GF-D8 (cell line): Measurements from ENCODE around the gene DUSP1.
"Not testable (repeated sequence)": the region's sequence is repeated elsewhere in the genome, so short reads cannot be mapped to it uniquely, and the experiment has no call there.

ENCODE experiments used
- DNase-seq: peaks from one replicate; lab custom pipeline; 2025; lab: John Stamatoyannopoulos, UW

Gene DUSP1, protein sequence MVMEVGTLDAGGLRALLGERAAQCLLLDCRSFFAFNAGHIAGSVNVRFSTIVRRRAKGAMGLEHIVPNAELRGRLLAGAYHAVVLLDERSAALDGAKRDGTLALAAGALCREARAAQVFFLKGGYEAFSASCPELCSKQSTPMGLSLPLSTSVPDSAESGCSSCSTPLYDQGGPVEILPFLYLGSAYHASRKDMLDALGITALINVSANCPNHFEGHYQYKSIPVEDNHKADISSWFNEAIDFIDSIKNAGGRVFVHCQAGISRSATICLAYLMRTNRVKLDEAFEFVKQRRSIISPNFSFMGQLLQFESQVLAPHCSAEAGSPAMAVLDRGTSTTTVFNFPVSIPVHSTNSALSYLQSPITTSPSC

DNA sequence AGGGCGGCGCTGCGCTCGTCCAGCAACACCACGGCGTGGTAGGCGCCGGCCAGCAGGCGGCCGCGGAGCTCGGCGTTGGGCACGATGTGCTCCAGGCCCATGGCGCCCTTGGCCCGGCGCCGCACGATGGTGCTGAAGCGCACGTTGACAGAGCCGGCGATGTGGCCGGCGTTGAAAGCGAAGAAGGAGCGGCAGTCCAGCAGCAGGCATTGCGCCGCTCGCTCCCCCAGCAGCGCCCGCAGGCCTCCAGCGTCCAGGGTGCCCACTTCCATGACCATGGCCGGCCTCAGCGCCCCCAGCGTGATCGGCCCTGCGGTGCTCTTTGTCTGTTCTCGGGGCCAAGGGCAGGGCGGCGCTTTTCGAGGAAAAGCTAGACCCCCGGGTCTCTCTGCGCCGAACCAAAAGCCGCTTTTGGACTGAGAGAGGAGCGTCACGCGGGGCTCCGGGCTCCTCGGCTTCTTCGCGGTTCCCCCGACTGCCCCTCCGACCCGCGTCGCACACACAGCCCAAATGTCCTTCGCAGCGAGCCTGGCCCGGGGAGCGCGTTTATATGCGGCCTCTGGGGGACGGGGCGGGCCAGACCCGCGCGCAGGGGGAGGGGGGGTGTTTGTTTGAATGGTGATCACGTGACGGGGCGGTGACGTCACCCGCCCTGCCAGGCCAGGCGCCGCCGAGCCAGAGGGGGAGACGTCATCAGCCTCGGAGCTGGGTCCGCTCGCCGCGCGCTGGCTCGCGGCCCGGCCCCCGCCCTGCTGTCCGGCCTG is at the start of gene DUSP1:
TSS of gene DUSP1 (minus strand) at position 521 of the 764 bp plus-strand sequence. CDS start at position 278, 243 bp downstream.
- DNase-seq, result peak; percentile 75

DNA sequence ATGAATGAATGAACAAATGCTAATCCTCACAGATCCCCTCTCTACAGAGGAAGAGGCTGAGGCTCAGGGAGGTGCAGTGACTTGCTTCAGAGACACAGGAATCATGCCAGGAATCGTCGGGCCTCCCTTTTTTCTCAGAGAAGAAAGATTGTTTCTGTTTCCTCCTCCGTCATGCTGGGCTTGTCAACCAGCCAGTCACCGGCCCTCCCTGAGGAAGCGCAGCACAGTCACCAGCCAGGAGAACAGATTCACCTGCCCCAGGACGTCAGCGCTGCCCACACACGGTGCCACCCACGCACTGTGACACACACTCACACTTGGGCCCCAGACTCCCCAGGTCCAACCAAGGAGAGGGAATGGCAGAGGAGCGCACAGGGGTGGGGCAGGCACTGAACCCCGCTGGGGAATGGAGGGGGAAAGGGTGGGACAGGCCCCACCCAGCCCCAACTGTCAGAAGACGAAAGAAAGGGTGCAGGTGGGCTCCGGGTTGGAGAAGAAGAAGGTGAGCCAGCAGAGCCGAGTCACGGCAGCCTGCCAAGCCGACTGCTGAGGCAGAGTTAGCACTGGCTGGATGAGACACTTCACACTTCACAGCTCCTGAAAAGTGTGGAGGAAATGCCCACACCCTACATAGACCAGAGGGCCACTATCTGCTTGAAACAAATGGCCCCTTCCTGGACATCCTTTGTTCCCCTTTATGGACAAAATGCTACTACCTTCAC is 49.2 kb upstream of the DUSP1 start:
- no peak for DNase-seq

DNA sequence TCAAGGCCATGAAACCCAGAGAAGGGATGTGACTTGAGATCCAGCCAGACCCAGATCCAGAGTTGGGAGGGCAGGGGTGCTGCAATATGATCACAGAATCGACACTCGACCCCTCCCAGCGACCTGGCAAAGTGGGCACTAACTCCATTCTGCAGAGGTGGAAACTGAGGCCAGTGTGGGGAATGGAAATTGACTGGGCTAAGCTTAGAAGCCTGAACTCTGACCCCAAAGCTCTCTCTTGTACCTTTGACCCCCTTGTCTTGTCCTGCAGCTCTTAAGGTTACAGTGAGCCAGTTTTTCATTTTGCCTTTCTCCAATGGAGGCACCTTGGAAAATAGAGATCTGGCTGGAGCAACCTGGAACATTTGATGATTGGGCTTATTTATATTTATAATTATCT is 48.6 kb upstream of the DUSP1 start:
- no peak for DNase-seq

DNA sequence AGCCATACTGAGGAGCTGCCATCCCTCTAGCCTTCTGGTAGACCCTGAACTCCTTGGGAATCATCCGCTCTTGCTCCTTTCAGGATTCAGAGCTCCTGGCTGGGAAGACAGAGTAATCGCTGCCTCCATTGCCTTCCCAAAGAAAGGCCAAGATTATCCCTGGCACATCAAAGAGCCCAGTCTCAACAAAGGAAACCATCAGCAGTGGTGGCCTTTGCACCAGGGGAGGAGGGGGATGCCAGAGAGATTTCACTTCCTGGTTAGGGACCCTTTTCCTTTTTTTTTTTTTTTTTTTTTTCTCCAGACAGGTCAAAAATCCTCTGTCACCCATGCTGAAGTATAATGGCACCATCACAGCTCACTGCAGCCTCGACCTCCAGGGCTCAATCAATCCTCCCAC is 47.1 kb upstream of the DUSP1 start:
- DNase-seq, result no peak

DNA sequence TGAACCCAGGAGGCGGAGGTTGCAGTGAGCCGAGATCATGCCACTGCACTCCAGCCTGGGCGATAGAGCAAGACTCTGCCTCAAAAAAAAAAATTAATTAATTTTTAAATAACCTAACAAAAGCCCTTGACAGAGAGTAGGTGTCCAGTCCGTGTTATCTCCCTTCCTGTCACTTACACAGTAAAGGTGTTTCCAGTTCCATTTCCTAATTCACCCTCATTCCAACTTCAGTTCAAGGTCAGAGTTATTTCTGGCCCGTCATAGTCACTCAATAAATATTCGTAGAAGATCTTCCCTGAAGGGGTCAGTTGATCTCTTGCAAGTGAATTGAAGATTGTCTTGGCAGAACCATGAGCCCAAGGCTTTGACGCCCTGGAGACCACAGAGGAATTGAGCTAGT is 46.7 kb upstream of the DUSP1 start:
- DNase-seq, result no peak

DNA sequence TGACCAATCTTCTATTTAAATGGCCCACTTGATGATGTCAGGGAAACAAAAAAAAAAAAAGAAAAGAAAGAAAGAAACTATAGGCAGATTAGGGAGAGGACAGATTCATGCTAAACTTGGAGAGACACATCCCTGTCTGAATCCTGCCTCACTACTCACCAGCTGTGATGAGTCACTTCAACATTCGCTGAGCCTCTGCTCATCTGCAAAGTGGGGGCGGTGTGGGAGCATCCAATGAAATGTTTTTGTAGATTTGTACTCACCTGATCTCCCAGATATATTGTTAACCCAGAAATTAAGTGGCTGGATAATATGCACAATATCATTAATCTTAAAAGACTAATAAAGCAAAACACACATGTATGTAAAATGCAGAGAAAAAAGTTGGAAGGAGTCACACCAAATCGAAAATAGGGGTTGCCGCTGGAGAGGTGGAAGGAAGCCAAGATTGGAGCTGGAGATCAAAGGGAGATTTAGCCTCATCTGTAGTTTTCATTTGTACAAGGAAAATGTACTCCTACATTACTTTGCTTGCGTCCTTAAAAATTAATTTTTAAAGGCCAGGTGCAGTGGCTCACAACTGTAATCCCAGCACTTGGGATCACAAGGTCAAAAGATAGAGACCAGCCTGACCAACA is 46.0 kb upstream of the DUSP1 start:
- no peak for DNase-seq

DNA sequence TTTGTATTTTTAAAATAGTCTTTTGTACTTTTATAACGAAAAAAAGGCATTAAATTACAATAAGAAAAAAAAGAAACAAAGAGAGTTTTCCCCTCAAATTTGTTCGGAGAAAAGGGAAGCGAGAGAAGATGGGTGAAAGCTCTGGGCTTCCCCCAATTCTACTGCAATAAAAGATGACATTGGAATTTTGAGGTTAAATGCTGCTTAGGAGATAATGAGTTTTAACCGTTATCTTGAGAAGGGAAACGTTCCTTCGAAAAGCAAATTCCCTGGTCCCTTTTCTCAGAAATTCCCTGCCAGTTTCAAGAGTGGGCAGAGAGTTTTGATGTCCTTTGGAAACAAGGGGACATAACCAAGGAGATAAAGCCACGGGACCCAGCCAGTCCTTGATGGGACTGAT is 44.6 kb upstream of the DUSP1 start:
- DNase-seq, result no peak

DNA sequence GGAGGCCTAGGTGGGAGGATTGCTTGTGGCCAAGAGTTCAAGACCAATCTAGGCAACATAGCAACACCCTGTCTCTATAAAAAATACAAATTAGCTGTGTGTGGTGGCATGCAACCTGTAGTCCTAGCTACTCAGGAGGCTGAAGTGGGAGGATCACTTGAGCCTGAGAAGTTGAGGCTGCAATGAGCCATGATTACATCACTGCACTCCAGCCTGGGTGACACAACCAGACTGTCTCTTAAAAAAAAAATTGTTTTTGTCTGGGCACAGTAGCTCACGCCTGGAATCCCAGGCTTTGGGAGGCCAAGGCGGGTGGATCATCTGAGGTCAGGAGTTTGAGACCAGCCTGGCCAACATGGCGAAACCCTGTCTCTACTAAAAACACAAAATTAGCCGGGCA is 40.0 kb upstream of the DUSP1 start:
- not testable (repeated sequence) for DNase-seq

DNA sequence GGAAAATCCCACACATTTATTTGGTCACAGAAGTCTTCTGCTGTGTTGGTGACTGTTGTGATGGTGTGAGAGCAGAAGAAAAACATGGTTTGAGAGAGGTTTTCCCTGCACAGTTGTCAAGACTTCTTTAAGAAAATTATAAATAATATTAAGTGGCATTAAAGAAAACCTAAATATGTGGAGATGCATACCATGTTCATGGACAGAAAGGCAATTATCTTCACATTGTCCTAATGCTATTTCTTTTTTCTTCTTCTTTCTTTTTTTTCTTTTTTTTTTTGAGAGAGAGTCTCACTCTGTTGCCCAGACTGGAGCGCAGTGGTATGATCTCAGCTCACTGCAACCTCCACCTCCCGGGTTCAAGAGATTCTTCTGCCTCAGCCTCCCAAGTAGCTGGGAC is 38.8 kb upstream of the DUSP1 start:
- DNase-seq, result no peak

DNA sequence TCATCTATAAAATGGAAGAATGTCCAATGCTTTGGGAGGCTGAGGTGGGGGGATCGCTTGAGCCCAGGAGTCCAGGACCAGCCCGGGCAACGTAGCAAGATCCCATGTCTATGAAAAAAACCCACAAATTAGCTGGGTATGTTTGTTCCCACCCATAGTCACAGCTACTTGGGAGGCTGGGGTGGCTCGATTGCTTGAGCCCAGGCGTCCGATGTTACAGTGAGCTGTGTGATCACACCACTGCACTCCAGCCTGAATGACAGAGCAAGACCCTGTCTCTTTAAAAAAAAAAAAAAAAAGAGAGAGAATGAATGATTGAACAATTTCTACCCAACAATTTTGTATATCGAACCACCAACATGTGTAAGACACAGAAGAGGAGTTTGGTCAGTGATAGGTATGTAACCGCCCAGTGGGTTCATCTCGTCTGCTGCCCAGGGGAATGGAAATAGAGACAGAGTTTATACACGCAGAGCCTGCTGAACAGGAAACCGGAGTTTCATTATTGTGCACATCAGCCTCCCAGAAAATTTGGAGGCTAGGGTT is 36.8 kb upstream of the DUSP1 start:
- DNase-seq, result no peak

DNA sequence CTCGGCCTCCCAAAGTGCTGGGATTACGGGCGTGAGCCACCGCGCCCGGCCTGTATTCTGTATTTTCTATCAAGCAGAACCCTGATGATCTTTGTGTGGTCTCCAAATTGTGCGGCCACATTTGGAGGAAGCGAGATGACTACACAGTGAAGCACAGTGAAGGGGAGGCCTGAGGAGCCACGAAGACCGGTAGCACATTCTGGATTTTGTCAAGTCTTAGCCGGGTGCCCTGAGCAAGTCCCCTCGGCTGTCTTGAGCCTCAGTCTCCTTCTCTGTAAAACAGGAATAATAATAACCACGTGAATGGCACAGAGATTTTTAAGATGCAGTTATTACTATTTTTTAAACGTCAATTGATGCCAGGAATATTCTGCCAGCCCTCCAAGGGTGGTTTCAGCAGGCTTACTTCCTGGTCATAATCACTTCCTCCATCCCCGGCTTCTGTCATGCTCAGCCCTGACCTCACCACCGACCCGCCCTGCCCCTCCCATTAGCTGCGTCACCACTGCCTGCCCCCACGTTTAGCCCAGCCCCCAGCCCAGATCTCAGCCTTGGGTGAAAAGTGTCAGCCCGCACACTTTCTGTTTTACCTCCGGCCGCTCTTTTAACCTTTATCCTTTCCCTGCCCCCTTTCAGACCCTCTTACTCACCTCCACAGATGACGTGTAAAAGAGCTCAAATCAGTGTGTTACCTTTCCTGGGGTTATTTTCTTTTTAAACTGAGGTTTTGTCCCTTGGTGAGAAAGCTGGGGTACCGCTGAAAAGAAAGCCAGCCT is 36.1 kb upstream of the DUSP1 start:
- peak; percentile 58 for DNase-seq

DNA sequence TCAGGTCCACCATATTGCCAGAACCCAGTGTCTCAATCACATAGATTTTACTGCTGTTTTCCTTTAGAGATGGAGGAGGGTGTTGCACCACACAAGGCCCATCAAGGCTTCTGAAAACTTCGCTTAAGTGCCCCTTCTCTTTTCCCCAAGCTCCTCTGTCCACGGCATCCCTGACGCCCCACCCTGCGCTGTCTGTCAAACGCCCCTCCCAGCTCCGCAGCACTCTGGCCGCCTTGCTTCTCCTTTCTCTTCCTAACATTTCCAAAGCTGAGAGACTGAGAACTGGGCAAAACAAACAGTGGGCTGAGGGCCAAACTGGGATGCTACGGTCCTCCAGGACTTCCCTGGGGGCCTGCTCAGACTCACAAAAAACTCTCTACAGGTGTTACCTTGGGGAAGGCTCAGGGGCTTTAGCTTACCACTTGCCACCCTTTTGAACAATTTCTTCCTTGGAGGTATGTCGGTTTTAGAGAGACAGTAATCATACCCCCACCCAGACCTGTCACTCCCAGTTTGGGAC is 34.8 kb upstream of the DUSP1 start:
- no peak for DNase-seq

DNA sequence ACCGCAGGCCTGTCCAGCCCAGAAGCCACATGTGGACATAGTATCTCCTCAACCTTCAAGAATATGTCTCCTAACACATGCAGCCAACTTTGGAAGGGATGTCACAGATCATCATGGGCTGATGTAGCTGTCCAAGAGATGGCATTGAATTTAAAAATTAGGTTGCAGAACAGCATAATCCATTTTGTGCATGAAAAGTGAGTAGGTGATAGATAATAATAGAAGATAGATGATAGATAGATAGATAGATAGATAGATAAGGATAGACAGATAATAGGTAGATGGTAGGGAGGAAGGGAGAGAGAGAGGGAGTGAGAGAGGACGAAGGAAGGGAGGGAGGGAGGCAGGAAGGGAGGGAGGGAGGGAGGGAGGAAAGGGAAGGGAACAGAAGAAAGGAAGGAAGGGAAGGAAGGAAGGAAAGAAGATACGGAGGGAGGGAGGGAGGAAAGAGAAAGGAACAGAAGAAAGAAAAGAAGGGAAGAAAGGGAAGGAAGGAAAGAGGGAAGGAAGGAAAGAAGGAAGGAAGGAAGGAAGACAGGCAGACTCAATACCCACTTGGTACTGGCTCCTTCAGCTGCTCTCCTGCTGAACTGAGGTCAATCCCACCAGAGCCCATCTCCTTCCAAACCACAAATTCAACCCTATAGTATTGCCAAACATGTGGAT is 34.2 kb upstream of the DUSP1 start:
- no peak for DNase-seq

DNA sequence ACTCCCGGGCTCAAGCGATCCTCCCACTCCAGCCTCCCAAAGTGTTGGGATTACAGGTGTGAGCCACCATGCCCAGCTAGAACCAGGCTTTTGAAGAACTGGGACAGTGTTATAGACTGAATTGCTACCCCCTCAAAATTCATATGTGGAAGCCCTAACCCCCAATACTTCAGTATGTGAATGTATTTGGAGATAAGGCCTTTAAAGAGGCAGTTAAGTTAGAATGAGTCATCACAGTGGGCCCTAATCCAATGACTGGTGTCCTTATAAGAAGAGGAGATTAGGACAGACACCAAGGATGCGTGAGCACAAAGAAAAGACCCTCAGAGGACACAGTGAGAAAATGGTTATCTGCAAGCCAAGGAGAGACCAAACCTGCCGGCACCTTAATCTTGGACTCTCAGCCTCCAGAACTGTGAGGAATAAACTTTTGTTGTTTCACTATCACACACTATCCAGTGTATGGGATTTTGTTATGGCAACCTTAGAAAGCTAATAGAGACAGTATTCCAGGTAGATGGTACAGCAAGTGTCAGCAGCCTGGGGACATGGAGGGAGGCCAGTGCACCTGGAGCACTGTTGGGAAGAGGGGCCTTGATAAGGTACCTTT is 31.7 kb upstream of the DUSP1 start:
- no peak for DNase-seq

DNA sequence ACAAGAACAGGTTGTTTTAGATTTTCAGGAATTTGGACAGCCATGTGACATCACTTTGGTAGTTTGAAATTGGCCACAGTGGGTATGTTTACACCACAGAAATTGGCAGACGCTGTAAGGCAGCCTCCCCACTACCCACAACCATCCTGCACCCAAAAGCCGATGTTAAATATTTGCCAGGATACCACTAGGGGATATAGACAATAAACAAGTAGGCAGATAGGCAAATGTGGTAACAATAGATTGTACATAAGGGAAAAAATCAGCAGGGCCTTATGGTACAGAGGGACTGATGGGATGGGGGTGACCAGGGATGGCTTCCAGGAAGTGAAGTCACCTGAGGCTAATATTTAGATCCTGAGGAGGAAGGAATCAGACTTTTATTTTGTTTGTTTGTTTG is 31.1 kb upstream of the DUSP1 start:
- DNase-seq, result no peak

DNA sequence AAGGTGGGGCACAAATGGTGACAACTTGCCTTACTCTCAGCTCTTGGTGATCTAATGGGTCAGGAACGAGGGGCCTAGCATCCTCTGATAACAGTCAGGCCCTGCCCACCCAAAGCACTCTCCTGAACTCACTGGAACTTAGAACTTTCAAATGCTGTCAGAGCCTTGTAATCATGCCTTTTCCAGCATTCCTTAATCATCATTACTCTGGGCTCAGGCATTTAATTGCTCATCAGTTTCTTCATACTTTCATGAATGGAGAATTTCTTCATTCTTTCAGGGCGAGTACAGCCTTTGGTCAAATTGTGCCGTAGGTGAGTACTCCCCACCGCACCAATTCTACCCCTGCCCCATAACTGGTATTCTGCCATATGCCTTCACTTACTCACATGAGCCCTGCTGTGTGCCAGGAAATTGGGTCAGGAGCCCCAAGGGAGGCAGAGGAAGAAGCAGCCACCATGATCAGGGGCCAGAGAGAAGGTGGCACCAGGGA is 30.2 kb upstream of the DUSP1 start:
- no peak for DNase-seq

DNA sequence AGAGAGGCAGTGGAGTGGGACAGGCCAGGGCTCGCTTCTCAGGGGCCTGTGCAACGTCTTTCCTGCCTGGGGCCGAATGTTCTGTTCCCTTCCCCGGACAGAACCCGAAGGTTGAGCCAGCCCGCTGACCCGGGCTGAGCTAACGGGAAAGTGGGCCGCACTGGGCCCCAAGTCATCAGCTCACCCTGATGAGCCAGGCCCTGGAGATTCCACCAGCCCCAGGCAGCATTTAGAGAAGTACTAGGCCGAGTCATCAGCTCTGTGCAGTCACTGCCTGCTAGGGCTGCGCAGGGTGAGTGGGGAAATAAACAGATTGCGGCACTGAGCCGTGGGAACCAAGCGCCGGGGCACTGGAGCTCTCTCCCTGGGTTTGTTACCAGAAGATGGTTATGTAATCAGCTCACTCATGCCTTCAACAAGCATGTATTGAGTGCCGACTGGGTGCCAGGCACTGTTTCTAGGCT is 29.1 kb upstream of the DUSP1 start:
- peak; percentile 87 for DNase-seq

DNA sequence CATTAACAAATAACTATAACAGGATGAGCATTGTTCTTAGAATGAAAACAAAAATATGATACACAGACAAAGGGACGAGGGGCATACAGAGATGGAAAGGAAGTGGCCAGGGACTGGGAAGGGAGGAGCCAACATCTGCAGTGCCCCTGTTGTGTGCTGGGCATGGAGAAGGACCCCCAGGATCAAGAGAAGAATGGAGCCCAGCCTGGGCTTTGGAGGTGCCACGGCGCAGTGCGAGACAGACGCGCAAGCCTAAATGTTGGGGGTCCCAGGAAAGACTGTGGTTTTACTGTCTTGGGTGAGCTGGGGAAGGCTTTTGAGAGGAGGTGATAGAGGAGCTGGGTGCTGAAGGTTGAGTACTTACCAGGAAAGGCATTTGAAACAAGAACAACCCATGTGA is 28.4 kb upstream of the DUSP1 start:
- no peak for DNase-seq

DNA sequence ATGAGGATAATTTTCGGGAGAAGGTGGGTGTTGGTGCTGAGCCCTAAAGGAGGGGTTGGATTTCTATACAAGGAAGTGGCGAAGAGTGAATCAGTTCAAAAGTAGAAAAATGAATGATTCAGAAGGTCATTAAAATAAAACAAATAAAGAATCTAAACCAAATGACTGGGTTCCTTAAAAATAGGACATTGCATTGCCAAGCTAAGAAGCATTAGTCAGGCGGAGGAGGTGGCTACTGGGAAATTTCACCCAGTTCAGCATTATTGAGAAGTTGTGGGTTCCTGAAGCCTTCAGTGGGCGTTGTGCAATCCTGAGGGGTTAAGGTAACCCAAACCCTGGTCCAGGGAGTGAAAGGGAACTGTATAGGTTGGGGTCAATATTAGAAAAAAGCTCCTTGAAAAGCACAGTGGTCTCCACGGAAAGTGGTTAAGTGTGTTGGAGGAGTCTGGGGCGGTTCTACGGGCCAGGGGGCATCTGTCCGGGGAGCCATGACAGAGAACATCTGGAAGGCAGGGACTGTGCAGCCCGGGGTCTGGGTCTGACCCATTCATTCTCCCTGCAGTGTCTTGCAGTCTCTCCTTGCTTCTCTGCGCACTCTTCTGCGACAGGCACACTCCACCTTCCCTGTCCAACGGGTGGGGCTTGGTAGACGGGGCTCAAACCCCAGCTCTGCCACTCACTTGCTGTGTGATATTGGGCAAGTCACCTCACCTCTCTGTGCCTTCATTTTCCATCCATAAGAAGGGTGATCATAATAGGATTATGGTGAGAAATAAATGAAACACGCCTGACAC is 27.6 kb upstream of the DUSP1 start:
- DNase-seq, result peak; percentile 71
